Testis (tissue), 2 donors: ENCODE results near the gene IL25.

Experiments used
- CTCF ChIP-seq, 3 experiments: fragments of 450-650 bp in 2 of 3; fragments of 200-600 bp in 1 of 3; sonication (generic) in 1 of 3; IDR thresholded peaks; one replicate each; pipeline ENCODE4 v1.5.1; 2016 to 2019; ENCODE audit warnings: antibody characterized with exemption in 3 of 3, mild to moderate bottlenecking in 2 of 3, moderate library complexity in 1 of 3
- POLR2A ChIP-seq: fragments of 450-650 bp; IDR thresholded peaks from one replicate; pipeline ENCODE4 v1.6.1; 2017; ENCODE audit warnings: antibody characterized with exemption, mild to moderate bottlenecking, moderate library complexity

GRCh38 chr14:23409475-23409874 lies 36.9 kb downstream of the IL25 start:
- no peak for TF ChIP-seq CTCF (IDR thresholded peaks at IDR 0.05)
- TF ChIP-seq POLR2A = no peak
